LNCAP (cell line): ENCODE data around the gene MEF2D.

ENCODE experiments used
- CTCF ChIP-seq: fragments of 450-650 bp; IDR thresholded peaks from 2 replicates; pipeline ENCODE4 v1.5.1; 2017; ENCODE audit warnings: mild to moderate bottlenecking

Gene MEF2D

GRCh38 chr1:156498432-156499193 lies 2.0 kb downstream of the MEF2D start:
- no peak for TF ChIP-seq CTCF

GRCh38 chr1:156497743-156498431 lies 2.7 kb downstream of the MEF2D start:
- TF ChIP-seq CTCF: no peak

- no peak for TF ChIP-seq CTCF
These were observed 3.4 kb downstream of the MEF2D start for GRCh38 chr1:156497078-156497742.

GRCh38 chr1:156496211-156496761 lies 4.3 kb downstream of the MEF2D start:
- no peak for TF ChIP-seq CTCF

GRCh38 chr1:156495401-156496140 lies 5.0 kb downstream of the MEF2D start:
- no peak for TF ChIP-seq CTCF

GRCh38 chr1:156494309-156494895 lies 6.2 kb downstream of the MEF2D start:
- no peak for TF ChIP-seq CTCF

GRCh38 chr1:156493742-156494141 lies 6.8 kb downstream of the MEF2D start:
- TF ChIP-seq CTCF: no peak
